H1 (cell line): ENCODE data around the gene TDRD9. TPM values are rescaled to one million over a fixed set of nuclear protein-coding genes. Genes with fewer than 3 reads are reported as not detected.

Experiments used
- CTCF ChIA-PET: fragments of 300-600 bp; sonication (Branson Sonifier 250); formaldehyde crosslinking; loops from one replicate; lab custom pipeline; 2021; ENCODE audit not compliant: partially characterized antibody; lab: Charles Lee
- POLR2A ChIA-PET: fragments of 300-600 bp; sonication (Branson Sonifier 250); formaldehyde crosslinking; loops from one replicate; lab custom pipeline; 2021; ENCODE audit warnings: inconsistent platforms; ENCODE audit not compliant: partially characterized antibody; lab: Charles Lee
- DNase-seq, 2 experiments: peaks; one replicate each; pipeline versions ENCODE4 v3.0.0 to v3.0.0-alpha.2; 2010 to 2022; ENCODE audit warnings: low spot score in 2 of 2, low read depth in 1 of 2, mixed read lengths in 1 of 2
- FAIRE-seq: peaks from 2 replicates; lab custom pipeline; 2011; peaks lifted over from hg19 to GRCh38; lab: Jason Lieb, UNC
- H2AFZ ChIP-seq: 2 replicates; pipeline ENCODE4 v1.8.1; 2012; ENCODE audit warnings: low read length, inconsistent platforms
- H2AK5ac ChIP-seq: 2 replicates; pipeline ENCODE4 v1.6.1; 2013; ENCODE audit warnings: low read depth, low read length
- H2BK120ac ChIP-seq: replicated peaks from 2 replicates; pipeline ENCODE3; 2013; ENCODE audit warnings: low read depth, low read length, inconsistent platforms
- H2BK12ac ChIP-seq: 2 replicates; pipeline ENCODE4 v1.6.1; 2013; ENCODE audit warnings: low read depth, low read length
- H2BK15ac ChIP-seq: 2 replicates; pipeline ENCODE4 v1.6.1; 2013; ENCODE audit warnings: low read length
- H2BK20ac ChIP-seq: 2 replicates; pipeline ENCODE4 v1.6.1; 2013; ENCODE audit warnings: low read length
- H2BK5ac ChIP-seq: 2 replicates; pipeline ENCODE4 v1.6.1; 2013; ENCODE audit warnings: low read depth, low read length
- H3K14ac ChIP-seq: 2 replicates; pipeline ENCODE4 v1.6.1; 2013; ENCODE audit warnings: inconsistent platforms; ENCODE audit not compliant: insufficient read length
- H3K18ac ChIP-seq: 2 replicates; pipeline ENCODE4 v1.6.1; 2013; ENCODE audit warnings: low read length; ENCODE audit errors: extremely low read depth
- H3K23ac ChIP-seq: 2 replicates; pipeline ENCODE4 v1.6.1; 2013; ENCODE audit warnings: inconsistent platforms; ENCODE audit not compliant: insufficient read length
- H3K23me2 ChIP-seq: 2 replicates; pipeline ENCODE4 v1.6.1; 2013; ENCODE audit warnings: low read depth, low read length
- H3K27ac ChIP-seq: 2 replicates; pipeline ENCODE4 v1.6.1; 2011; ENCODE audit warnings: low read depth, low read length, inconsistent platforms
- H3K27me3 ChIP-seq, 4 experiments: replicated peaks in 1 of 4; 1 replicate in 1 of 4; 2 replicates in 3 of 4; pipeline versions ENCODE4 v1.6.1 to v1.8.1; 2011 to 2013; ENCODE audit warnings: low read length in 3 of 4, mild to moderate bottlenecking in 3 of 4, inconsistent platforms in 2 of 4, mixed read lengths in 2 of 4, moderate library complexity in 1 of 4; ENCODE audit not compliant: control insufficient read depth in 3 of 4, insufficient read depth in 3 of 4; ENCODE audit errors: extremely low read depth in 1 of 4
- H3K36me3 ChIP-seq, 4 experiments: 2 replicates each; pipeline versions ENCODE4 v1.6.1 to v1.8.1; 2011 to 2013; ENCODE audit warnings: mild to moderate bottlenecking in 4 of 4, low read length in 3 of 4, moderate library complexity in 2 of 4, control low read depth in 1 of 4, inconsistent platforms in 1 of 4; ENCODE audit not compliant: insufficient read depth in 4 of 4, control insufficient read depth in 2 of 4
- H3K4ac ChIP-seq: replicated peaks from 2 replicates; pipeline ENCODE3; 2013; ENCODE audit warnings: low read length, low read depth, mixed read lengths, inconsistent platforms; ENCODE audit not compliant: insufficient read length
- H3K4me1 ChIP-seq, 4 experiments: replicated peaks in 1 of 4; 1 replicate in 1 of 4; 2 replicates in 3 of 4; pipeline versions ENCODE4 v1.6.1 to v1.8.1; 2011 to 2013; ENCODE audit warnings: low read length in 3 of 4, inconsistent platforms in 2 of 4, mixed read lengths in 1 of 4; ENCODE audit not compliant: insufficient read depth in 4 of 4, control insufficient read depth in 3 of 4
- H3K4me2 ChIP-seq, 2 experiments: 2 replicates each; pipeline versions ENCODE4 v1.6.1 to v1.8.1; 2011 to 2013; ENCODE audit warnings: low read depth in 2 of 2, low read length in 2 of 2, control low read depth in 1 of 2, inconsistent platforms in 1 of 2, mild to moderate bottlenecking in 1 of 2; ENCODE audit not compliant: insufficient read depth in 1 of 2
- H3K4me3 ChIP-seq, 4 experiments: fragments of 200-600, 300-600 bp in 1 of 4; sonication (generic), shearing (Covaris generic), sonication (Bioruptor Twin) in 1 of 4; 2 replicates each; pipeline versions ENCODE4 v1.5.1 to v1.8.1; 2011 to 2016; ENCODE audit warnings: low read length in 4 of 4, low read depth in 3 of 4, control low read depth in 2 of 4, inconsistent platforms in 2 of 4, mild to moderate bottlenecking in 2 of 4, mixed read lengths in 1 of 4, moderate library complexity in 1 of 4; ENCODE audit not compliant: insufficient read depth in 2 of 4; ENCODE audit errors: extremely low read depth in 1 of 4
- H3K56ac ChIP-seq: replicated peaks from 2 replicates; pipeline ENCODE3; 2013; ENCODE audit warnings: low read depth, mild to moderate bottlenecking, mixed read lengths, low read length, inconsistent platforms; ENCODE audit not compliant: insufficient read length
- H3K79me1 ChIP-seq: 2 replicates; pipeline ENCODE4 v1.6.1; 2013; ENCODE audit warnings: low read depth, low read length, control low read depth
- H3K79me2 ChIP-seq, 2 experiments: 2 replicates each; pipeline versions ENCODE4 v1.6.1 to v1.8.1; 2012 to 2013; ENCODE audit warnings: low read length in 2 of 2, mild to moderate bottlenecking in 2 of 2, inconsistent platforms in 1 of 2; ENCODE audit not compliant: insufficient read depth in 2 of 2, control insufficient read depth in 1 of 2
- H3K9ac ChIP-seq, 4 experiments: replicated peaks in 1 of 4; 1 replicate in 1 of 4; 2 replicates in 3 of 4; pipeline versions ENCODE4 v1.6.1 to v1.8.1; 2011 to 2013; ENCODE audit warnings: low read depth in 3 of 4, low read length in 3 of 4, control low read depth in 2 of 4, mild to moderate bottlenecking in 2 of 4, moderate library complexity in 2 of 4, inconsistent platforms in 1 of 4; ENCODE audit errors: extremely low read depth in 1 of 4
- H3K9me3 ChIP-seq, 2 experiments: 2 replicates each; pipeline versions ENCODE4 v1.6.1 to v1.8.1; 2012 to 2013; ENCODE audit warnings: mild to moderate bottlenecking in 2 of 2, moderate library complexity in 2 of 2, control low read depth in 1 of 2, inconsistent platforms in 1 of 2, low read depth in 1 of 2, low read length in 1 of 2, mixed read lengths in 1 of 2; ENCODE audit not compliant: insufficient read depth in 2 of 2
- H4K20me1 ChIP-seq, 2 experiments: replicated peaks in 1 of 2; 2 replicates each; pipeline versions ENCODE3 to v1.8.1; 2011 to 2013; ENCODE audit warnings: inconsistent platforms in 2 of 2, low read length in 2 of 2, mild to moderate bottlenecking in 1 of 2; ENCODE audit not compliant: insufficient read depth in 2 of 2, control insufficient read depth in 1 of 2
- H4K5ac ChIP-seq: 2 replicates; pipeline ENCODE4 v1.6.1; 2013; ENCODE audit warnings: low read length, low read depth, mixed read lengths, inconsistent platforms; ENCODE audit not compliant: insufficient read length
- H4K8ac ChIP-seq: 2 replicates; pipeline ENCODE4 v1.8.0; 2013; ENCODE audit warnings: mild to moderate bottlenecking, moderate library complexity, low read length, inconsistent platforms; ENCODE audit not compliant: insufficient read depth; ENCODE audit errors: extremely low read depth
- H4K91ac ChIP-seq: replicated peaks from 2 replicates; pipeline ENCODE3; 2013; ENCODE audit warnings: low read length, mixed read lengths, inconsistent platforms; ENCODE audit not compliant: insufficient read length
- ATF3 ChIP-seq: IDR thresholded peaks from 2 replicates; pipeline ENCODE4 v1.6.1; 2011; ENCODE audit warnings: low read depth, mild to moderate bottlenecking, low read length; ENCODE audit not compliant: insufficient read depth
- CEBPB ChIP-seq: IDR thresholded peaks from 2 replicates; pipeline ENCODE4 v1.6.1; 2012; ENCODE audit warnings: low read depth, low read length
- EZH2 ChIP-seq: fragments of 200-600 bp; sonication (generic); IDR thresholded peaks from 2 replicates; pipeline ENCODE4 v1.7.1; 2012; ENCODE audit warnings: low read depth, mild to moderate bottlenecking, moderate library complexity, low read length, inconsistent platforms; ENCODE audit not compliant: severe bottlenecking
- JUND ChIP-seq: IDR thresholded peaks from 2 replicates; pipeline ENCODE4 v1.6.1; 2011; ENCODE audit warnings: mild to moderate bottlenecking, improper control_type of control experiment, low read length
- KDM5A ChIP-seq: fragments of 200-600 bp; IDR thresholded peaks from 2 replicates; pipeline ENCODE4 v1.7.1; 2012; ENCODE audit warnings: mild to moderate bottlenecking, low read length, inconsistent platforms, mixed read lengths
- NANOG ChIP-seq: IDR thresholded peaks from 2 replicates; pipeline ENCODE4 v1.6.1; 2011; ENCODE audit warnings: low read length, low read depth, mild to moderate bottlenecking, inconsistent platforms; ENCODE audit not compliant: insufficient read depth, poor library complexity, severe bottlenecking
- POLR2AphosphoS5 ChIP-seq: IDR thresholded peaks from 2 replicates; pipeline ENCODE4 v1.6.1; 2011; ENCODE audit warnings: low read depth, low read length
- RBBP5 ChIP-seq: IDR thresholded peaks from 2 replicates; pipeline ENCODE4 v1.7.1; 2012; ENCODE audit warnings: low read depth, mild to moderate bottlenecking, inconsistent platforms, low read length, moderate library complexity, borderline replicate concordance
- RNF2 ChIP-seq: fragments of 200-900, 300-1000 bp; sonication (generic); IDR thresholded peaks from 2 replicates; pipeline ENCODE4 v1.7.1; 2016; ENCODE audit warnings: borderline replicate concordance, low read depth, mild to moderate bottlenecking, antibody characterized with exemption, low read length; ENCODE audit not compliant: poor library complexity, severe bottlenecking; ENCODE audit errors: missing control alignments
- RXRA ChIP-seq: IDR thresholded peaks from 2 replicates; pipeline ENCODE4 v1.6.1; 2011; ENCODE audit warnings: low read depth, mild to moderate bottlenecking, low read length, moderate library complexity; ENCODE audit not compliant: insufficient read depth
- SUZ12 ChIP-seq: fragments of 200-600 bp; sonication (generic); IDR thresholded peaks from 2 replicates; pipeline ENCODE4 v1.6.1; 2012; ENCODE audit warnings: mild to moderate bottlenecking, inconsistent platforms, low read length, moderate library complexity, mixed read lengths
- WGBS, 2 experiments: shearing (Covaris generic) in 1 of 2; methylation state at CpG; one replicate each; pipeline versions ENCODE4 v1.1.6 to v1.1.7; 2013 to 2015; ENCODE audit warnings: low lambda C conversion rate in 2 of 2, mixed read lengths in 2 of 2, inconsistent platforms in 1 of 2, low coverage in 1 of 2, missing lambda C conversion rate in 1 of 2; ENCODE audit not compliant: insufficient replicate concordance in 2 of 2, insufficient coverage in 1 of 2, insufficient read length in 1 of 2; ENCODE audit errors: extremely low coverage in 1 of 2, missing lambda C conversion rate in 1 of 2; 5-methylcytosine and 5-hydroxymethylcytosine counted together
- polyA plus RNA-seq, 7 experiments: library from polyadenylated mRNA; depleted of rRNA in 3 of 7; stranded (reverse) in 5 of 7; unstranded in 2 of 7; fragments of >200 nt in 5 of 7; fragments of 200-250 nt in 2 of 7; gene quantifications; 1 replicate in 5 of 7; 2 replicates in 1 of 7; 4 replicates in 1 of 7; pipeline versions ENCODE4 v1.2.1 to v1.2.3, GENCODE V29; 2011 to 2013; ENCODE audit warnings: missing spikeins in 2 of 7, mixed read lengths in 2 of 7
- total RNA-seq: library from RNA; stranded (reverse); fragmentation: NEBNext Ultra II Directional; extraction: Animal tissue kit (Norgen Biotek cat#: 25700); gene quantifications from 2 replicates; pipeline ENCODE4 v1.2.1, GENCODE V29; 2021

Gene TDRD9
- total and polyA plus RNA-seq, 2 of the 8 experiments (the other 6 are each of a cell fraction or from before 2014, with no cell fraction given) = not detected

- H2BK15ac ChIP-seq = no peak overlapping the region
- H3K56ac ChIP-seq = no peak overlapping the region
- H3K4me2 ChIP-seq = no peak overlapping the region
- no peak overlapping the region for H2BK20ac ChIP-seq
- no peak overlapping the region for H3K27ac ChIP-seq
- H3K23ac ChIP-seq = no peak overlapping the region
- ChIA-PET CTCF (interaction anchor here (1.0 to 6.6 kb wide), 16 partner anchors 9 to 478 kb away, joined by 3 to 76 read pairs (median 4); no protein-coding TSS in a partner anchor), POLR2A (no interaction called here)
- no peaks in the 10 kb centered on the region for H4K20me1 ChIP-seq
- no peaks in the 10 kb centered on the region for H3K79me2 ChIP-seq
- 89% methylated on average over 31 of the region's 31 CpGs; no CpG with 5 or more reads in 1 of the 2 experiments for WGBS, 2 experiments
- H3K9me3 ChIP-seq = no peaks in the 10 kb centered on the region
- no peak overlapping the region for H2AK5ac ChIP-seq
- no peak overlapping the region for H2AFZ ChIP-seq
- H3K27me3 ChIP-seq = no peaks in the 10 kb centered on the region; a peak in 3 of 7 replicates
- no peaks in the 10 kb centered on the region for H3K23me2 ChIP-seq
- no peak overlapping the region for H4K8ac ChIP-seq
- H3K4ac ChIP-seq = no peak overlapping the region
- H3K36me3 ChIP-seq = no peaks in the 10 kb centered on the region
- H2BK120ac ChIP-seq = no peak overlapping the region
- H4K91ac ChIP-seq = no peak overlapping the region
- no peak overlapping the region for H2BK5ac ChIP-seq
- H2BK12ac ChIP-seq = no peak overlapping the region
- no peak for DNase-seq
- H3K14ac ChIP-seq = no peak overlapping the region
- H3K79me1 ChIP-seq = no peaks in the 10 kb centered on the region
- H3K4me1 ChIP-seq = peaks cover 0 to 7% (median 4%) of the 10 kb centered on the region in 4 experiments; a peak in 3 of 7 replicates
- no peak overlapping the region for H3K9ac ChIP-seq
- H3K18ac ChIP-seq = no peak overlapping the region
- H4K5ac ChIP-seq = no peak overlapping the region
- no peak overlapping the region for H3K4me3 ChIP-seq
- no peak for FAIRE-seq
- TF ChIP-seq JUND (no peak), RBBP5 (no peak), SUZ12 (no peak), RXRA (no peak), RNF2 (no peak), NANOG (no peak), ATF3 (no peak), EZH2 (no peak), KDM5A (no peak), POLR2AphosphoS5 (no peak), CEBPB (no peak)
Measured at GRCh38 chr14:104095426-104096310, 167.4 kb downstream of the TDRD9 start.
